SK-N-SH (cell line): ENCODE measurements around the gene PARS2. TPM values are rescaled to one million over a fixed set of nuclear protein-coding genes. Genes with fewer than 3 reads are reported as not detected.

Source experiments
- CTCF ChIA-PET: fragments of 300-600, 350-600 bp; formaldehyde crosslinking; extraction: SDS; loops from one replicate; lab custom pipeline; 2021; lab: Yijun Ruan, JAX
- POLR2A ChIA-PET: fragments of 350-600 bp; sonication (Branson Sonifier 250); formaldehyde crosslinking; extraction: SDS; loops from one replicate; lab custom pipeline; 2020; ENCODE audit warnings: antibody characterized with exemption, inconsistent platforms; lab: Yijun Ruan, JAX
- DNase-seq: peaks from one replicate; pipeline ENCODE4 v3.0.0; 2012
- H2AFZ ChIP-seq: fragments of 200-600 bp; sonication (generic); 2 replicates; pipeline ENCODE4 v1.8.1; 2016; ENCODE audit warnings: antibody characterized with exemption, mild to moderate bottlenecking, low read depth
- H3F3A ChIP-seq: fragments of 200-600 bp; sonication (generic); replicated peaks from 2 replicates; pipeline ENCODE3; 2016; ENCODE audit warnings: antibody characterized with exemption, mild to moderate bottlenecking; ENCODE audit not compliant: insufficient read depth
- H3K27ac ChIP-seq, 2 experiments: fragments of 200-500 bp in 1 of 2; fragments of 200-600 bp in 1 of 2; sonication (Bioruptor generic) in 1 of 2; sonication (generic), shearing (Covaris generic) in 1 of 2; 2 replicates each; pipeline versions ENCODE4 v1.5.1 to v1.6.1; 2014 to 2016; ENCODE audit warnings: low read depth in 2 of 2, inconsistent platforms in 1 of 2, low read length in 1 of 2, mild to moderate bottlenecking in 1 of 2, mixed read lengths in 1 of 2
- H3K27me3 ChIP-seq: fragments of 200-600 bp; sonication (generic), shearing (Covaris generic); 2 replicates; pipeline ENCODE4 v1.6.1; 2016; ENCODE audit warnings: mixed run types; ENCODE audit not compliant: insufficient read depth
- H3K36me3 ChIP-seq, 2 experiments: fragments of 200-500 bp in 1 of 2; fragments of 200-600 bp in 1 of 2; sonication (Bioruptor generic) in 1 of 2; sonication (generic) in 1 of 2; replicated peaks in 1 of 2; 2 replicates each; pipeline versions ENCODE3 to v1.5.1; 2014 to 2016; ENCODE audit warnings: low read length in 1 of 2, mild to moderate bottlenecking in 1 of 2; ENCODE audit not compliant: insufficient read depth in 2 of 2, control insufficient read depth in 1 of 2
- H3K4me1 ChIP-seq, 2 experiments: fragments of 200-500 bp in 1 of 2; fragments of 200-600 bp in 1 of 2; sonication (Bioruptor generic) in 1 of 2; sonication (generic), shearing (Covaris generic) in 1 of 2; 2 replicates each; pipeline versions ENCODE4 v1.5.1 to v1.6.1; 2014 to 2016; ENCODE audit warnings: low read depth in 1 of 2, low read length in 1 of 2, mixed run types in 1 of 2; ENCODE audit not compliant: insufficient read depth in 2 of 2, control insufficient read depth in 1 of 2
- H3K4me2 ChIP-seq: fragments of 200-600 bp; sonication (generic), shearing (Covaris generic); 2 replicates; pipeline ENCODE4 v1.6.1; 2017; ENCODE audit warnings: mixed run types
- H3K4me3 ChIP-seq, 2 experiments: fragments of 200-500 bp in 1 of 2; fragments of 200-600 bp in 1 of 2; sonication (Bioruptor generic) in 1 of 2; sonication (generic), shearing (Covaris generic) in 1 of 2; 2 replicates each; pipeline versions ENCODE4 v1.5.1 to v1.8.1; 2014 to 2016; ENCODE audit warnings: low read depth in 2 of 2, inconsistent platforms in 1 of 2, low read length in 1 of 2, mild to moderate bottlenecking in 1 of 2, mixed read lengths in 1 of 2, moderate library complexity in 1 of 2
- H3K79me2 ChIP-seq: fragments of 200-600 bp; sonication (generic); 2 replicates; pipeline ENCODE4 v1.8.1; 2017; ENCODE audit warnings: mild to moderate bottlenecking; ENCODE audit not compliant: insufficient read depth
- H3K9ac ChIP-seq: fragments of 200-600 bp; sonication (generic); 2 replicates; pipeline ENCODE4 v1.6.1; 2017; ENCODE audit warnings: mixed run types
- H3K9me2 ChIP-seq: fragments of 200-600 bp; sonication (generic); 2 replicates; pipeline ENCODE4 v1.6.1; 2017; ENCODE audit warnings: mixed run types
- H3K9me3 ChIP-seq: fragments of 200-600 bp; sonication (generic); 2 replicates; pipeline ENCODE4 v1.6.1; 2017; ENCODE audit warnings: mixed run types, mild to moderate bottlenecking, moderate library complexity
- H4K20me1 ChIP-seq: fragments of 200-600 bp; sonication (generic); 2 replicates; pipeline ENCODE4 v1.6.1; 2017; ENCODE audit warnings: mild to moderate bottlenecking, mixed run types; ENCODE audit not compliant: insufficient read depth
- CTCF ChIP-seq: fragments of 200-600 bp; sonication (generic); IDR thresholded peaks from 2 replicates; pipeline ENCODE4 v1.6.1; 2017; ENCODE audit warnings: antibody characterized with exemption, mild to moderate bottlenecking, moderate library complexity
- ELF1 ChIP-seq: IDR thresholded peaks from 2 replicates; pipeline ENCODE4 v1.4.0; 2012
- FOSL2 ChIP-seq: IDR thresholded peaks from 2 replicates; pipeline ENCODE4 v1.4.0; 2012; ENCODE audit warnings: low read depth, mild to moderate bottlenecking, moderate library complexity, borderline replicate concordance
- FOXM1 ChIP-seq: IDR thresholded peaks from 2 replicates; pipeline ENCODE4 v1.4.0; 2012; ENCODE audit warnings: low read depth, mild to moderate bottlenecking
- NFIC ChIP-seq: IDR thresholded peaks from 2 replicates; pipeline ENCODE4 v1.4.0; 2012; ENCODE audit warnings: borderline replicate concordance
- RAD21 ChIP-seq: IDR thresholded peaks from 2 replicates; pipeline ENCODE4 v1.6.1; 2012; ENCODE audit warnings: mild to moderate bottlenecking, low read length
- RFX5 ChIP-seq: IDR thresholded peaks from 2 replicates; pipeline ENCODE4 v1.6.1; 2012; ENCODE audit warnings: mild to moderate bottlenecking, improper control_type of control experiment, low read length
- SMC3 ChIP-seq: IDR thresholded peaks from 2 replicates; pipeline ENCODE4 v1.6.1; 2012; ENCODE audit warnings: low read depth, low read length, improper control_type of control experiment
- TAF1 ChIP-seq: IDR thresholded peaks from 2 replicates; pipeline ENCODE4 v1.6.1; 2012; ENCODE audit warnings: low read depth, mild to moderate bottlenecking, low read length, moderate library complexity, borderline replicate concordance
- WGBS: methylation state at CpG from one replicate; pipeline ENCODE4 v1.1.6; 2017; ENCODE audit warnings: low lambda C conversion rate; 5-methylcytosine and 5-hydroxymethylcytosine counted together
- polyA plus RNA-seq, 3 experiments: library from polyadenylated mRNA; depleted of rRNA; stranded (reverse); fragments of >200 nt; gene quantifications; 2 replicates each; pipeline ENCODE4 v1.2.3, GENCODE V29; 2012

PARS2 gene
- polyA plus RNA-seq, 1 of the 3 experiments (the other 2 are of a cell fraction) = 3.2 TPM

GRCh38 chr1:54810153-54810942, 46.0 kb upstream of the PARS2 start:
- no peaks in the 10 kb centered on the region for H3K9me2 ChIP-seq
- ChIA-PET CTCF (interaction anchor here (0.6 to 4.3 kb wide), 24 partner anchors 10 to 950 kb away, joined by 3 to 20 read pairs (median 4); partner anchors contain the start of genes ACOT11, PARS2 and TTC22), POLR2A (no interaction called here)
- H3K27me3 ChIP-seq = no peaks in the 10 kb centered on the region
- H3K36me3 ChIP-seq = no peaks in the 10 kb centered on the region
- no peak for TF ChIP-seq FOSL2
- TF ChIP-seq RAD21 = peak; percentile 99
- peak; percentile 98 for TF ChIP-seq SMC3
- peak; percentile 86 for TF ChIP-seq CTCF
- no peak for TF ChIP-seq NFIC
- no peak overlapping the region; a peak in 1 of 4 replicates for H3K4me3 ChIP-seq
- H3K9me3 ChIP-seq = no peaks in the 10 kb centered on the region
- no peak overlapping the region for H2AFZ ChIP-seq
- peaks cover 0 to 2% of the 10 kb centered on the region in 2 experiments; a peak in 1 of 4 replicates for H3K4me1 ChIP-seq
- no peak overlapping the region for H3K9ac ChIP-seq
- WGBS = 44% methylated on average over 9 of the region's 13 CpGs
- no peak overlapping the region for H3K4me2 ChIP-seq
- H3K27ac ChIP-seq = no peak overlapping the region
- no peaks in the 10 kb centered on the region for H3F3A ChIP-seq
- H3K79me2 ChIP-seq = no peaks in the 10 kb centered on the region
- no peaks in the 10 kb centered on the region for H4K20me1 ChIP-seq
- DNase-seq = peak; percentile 93

- Histone ChIP-seq H3K79me2 (no peaks in the 10 kb centered on the region), H3K9me3 (no peaks in the 10 kb centered on the region), H4K20me1 (no peaks in the 10 kb centered on the region), H3K27me3 (no peaks in the 10 kb centered on the region), H3K9ac (no peak overlapping the region), H3K4me1 (peaks cover 0 to 2% of the 10 kb centered on the region in 2 experiments; a peak in 1 of 4 replicates), H3K4me3 (no peak overlapping the region)
- whole genome bisulfite sequencing = 69% methylated on average over 3 of the region's 3 CpGs
- no peak for TF ChIP-seq RFX5
- no peak for TF ChIP-seq TAF1
- no peak for TF ChIP-seq FOXM1
- no peak for TF ChIP-seq ELF1
- TF ChIP-seq, all 33 proteins: peak for 0
- no peak overlapping the region for H3K4me2 ChIP-seq
- no peaks in the 10 kb centered on the region for H3F3A ChIP-seq
- no peak overlapping the region for H3K27ac ChIP-seq
- no peaks in the 10 kb centered on the region for H3K9me2 ChIP-seq
- CTCF ChIA-PET = interaction anchor here (0.6 to 4.3 kb wide), 24 partner anchors 9 to 949 kb away, joined by 3 to 20 read pairs (median 4); partner anchors contain the start of genes ACOT11, PARS2 and TTC22
- POLR2A ChIA-PET = no interaction called here
- H2AFZ ChIP-seq = no peak overlapping the region
- no peaks in the 10 kb centered on the region for H3K36me3 ChIP-seq
- no peak for DNase-seq
These were observed 45.3 kb upstream of the PARS2 start for GRCh38 chr1:54809496-54810074.
